Left renal cortex interstitium (tissue), 4 donors: ENCODE measurements around the gene EVC. TPM values are rescaled to one million over a fixed set of nuclear protein-coding genes. Genes with fewer than 3 reads are reported as not detected.
"Not testable (repeated sequence)": the region's sequence is repeated elsewhere in the genome, so short reads cannot be mapped to it uniquely, and the experiment has no call there.

Source experiments
- DNase-seq, 4 donors: peaks; one replicate each; pipeline ENCODE4 v3.0.0-alpha.2; 2013; ENCODE audit warnings: low read depth in 4 of 4, low spot score in 2 of 4, missing footprints in 1 of 4
- polyA plus RNA-seq, 4 donors: library from polyadenylated mRNA; unstranded; fragments of 120-200 nt; gene quantifications; one replicate each; pipeline ENCODE4 v1.2.1, GENCODE V29; 2013; ENCODE audit not compliant: insufficient read length in 4 of 4

The EVC gene
- polyA plus RNA-seq, 4 donors: 32.1 to 64.6 (median 44.9) TPM

GRCh38 chr4:5707778-5708448 is 3.1 kb upstream of the EVC start:
- no peak for DNase-seq

- no peak for DNase-seq
Observed at GRCh38 chr4:5708449-5709206, 2.4 kb upstream of the EVC start, which contains the start of gene EVC2. Gene EVC2 (minus strand): TSS chr4:5708559. CDS start chr4:5708513, 46 bp downstream.

GRCh38 chr4:5709207-5709575 is 1.8 kb upstream of the EVC start:
- DNase-seq: no peak

GRCh38 chr4:5710065-5710960 is 688 bp upstream of the EVC start:
- DNase-seq: no peak

- DNase-seq: no peak
Observed at GRCh38 chr4:5711479-5712184, 631 bp downstream of the EVC start.

- no peak for DNase-seq
Observed at GRCh38 chr4:5712517-5712916, 1.5 kb downstream of the EVC start.

GRCh38 chr4:5712931-5713330 is 1.9 kb downstream of the EVC start:
- no peak for DNase-seq

- no peak for DNase-seq
Observed at GRCh38 chr4:5713861-5714260, 2.9 kb downstream of the EVC start.

- DNase-seq: no peak
Observed at GRCh38 chr4:5715357-5715756, 4.4 kb downstream of the EVC start.

- no peak for DNase-seq
Observed at GRCh38 chr4:5716391-5716790, 5.4 kb downstream of the EVC start.

GRCh38 chr4:5717449-5718158 is 6.6 kb downstream of the EVC start:
- DNase-seq: no peak

GRCh38 chr4:5718411-5718810 is 7.4 kb downstream of the EVC start:
- DNase-seq: no peak

- DNase-seq: no peak
Observed at GRCh38 chr4:5719350-5720055, 8.5 kb downstream of the EVC start.

- DNase-seq: no peak
Observed at GRCh38 chr4:5720157-5720850, 9.3 kb downstream of the EVC start.

- no peak for DNase-seq
Observed at GRCh38 chr4:5720980-5721379, 10.0 kb downstream of the EVC start.

- no peak for DNase-seq
Observed at GRCh38 chr4:5721923-5722322, 10.9 kb downstream of the EVC start.

GRCh38 chr4:5722328-5722727 is 11.3 kb downstream of the EVC start:
- DNase-seq: no peak

- DNase-seq: no peak
Observed at GRCh38 chr4:5724377-5724776, 13.4 kb downstream of the EVC start.

GRCh38 chr4:5728412-5728811 is 17.4 kb downstream of the EVC start:
- DNase-seq: not testable (repeated sequence)
